ENCODE measurements around the gene TMPRSS9. TPM values are rescaled to one million over a fixed set of nuclear protein-coding genes. Genes with fewer than 3 reads are reported as not detected.

TMPRSS9 gene
- total and polyA plus RNA-seq, 3 donors from 2014 or later, result 3.5 to 9.8 (median 8.4) TPM

DNA sequence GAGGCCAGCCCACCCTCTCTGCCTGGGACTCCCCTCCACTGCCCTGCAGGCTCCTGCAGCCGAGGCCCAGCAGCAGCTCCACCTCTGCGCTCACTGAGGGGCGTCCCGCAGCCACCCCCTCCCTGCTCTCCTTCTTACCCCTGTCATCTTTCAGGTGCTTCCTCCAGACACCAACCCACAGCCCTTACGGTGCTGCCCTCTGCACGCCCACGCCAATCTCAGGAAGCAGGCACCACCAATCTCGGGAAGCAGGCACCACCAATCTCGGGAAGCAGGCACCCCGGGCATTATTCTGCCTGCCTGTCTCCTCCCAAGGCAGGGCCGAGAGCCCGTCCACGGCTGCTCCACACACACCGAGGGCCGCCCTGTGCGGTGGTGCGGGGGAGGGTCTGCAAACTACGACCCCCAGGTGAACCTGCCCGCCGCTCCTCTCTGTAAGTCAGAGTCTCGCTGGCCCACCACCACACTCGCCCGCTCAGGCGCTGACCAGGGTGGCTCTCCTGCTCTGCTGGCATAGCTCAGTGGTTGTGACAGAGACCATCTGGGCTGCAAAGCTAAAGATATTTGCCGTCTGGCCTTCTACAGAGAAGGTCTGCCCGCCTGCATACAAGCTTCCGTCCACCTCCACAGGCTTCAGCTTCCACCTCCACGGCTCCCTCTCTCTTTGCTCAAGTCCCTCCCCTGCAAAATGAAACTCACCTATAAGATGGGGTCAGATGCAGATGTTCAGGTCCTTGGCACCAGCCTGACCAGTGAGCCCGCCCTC lies 34.6 kb upstream of the TMPRSS9 start:
- Histone ChIP-seq H3K9me3 (no peaks in the 10 kb centered on the region), H3K27ac (no peak overlapping the region), H3K36me3 (ENCODE audit: low read depth, missing control alignments) (no peaks in the 10 kb centered on the region), H3K27me3 (no peaks in the 10 kb centered on the region), H3K4me3 (no peak overlapping the region), H3K4me1 (peaks cover 13% of the 10 kb centered on the region)
- WGBS, 2 donors, result 81 to 85% methylated on average over 29 of the region's 29 CpGs
- no peak for DNase-seq
- TF ChIP-seq CTCF (IDR thresholded peaks at IDR 0.05) (no peak), POLR2A (IDR thresholded peaks at IDR 0.05) (no peak)
- intact Hi-C loops (cut with DNase I; ENCODE audit: low total_unique reads), result no loop called here

DNA sequence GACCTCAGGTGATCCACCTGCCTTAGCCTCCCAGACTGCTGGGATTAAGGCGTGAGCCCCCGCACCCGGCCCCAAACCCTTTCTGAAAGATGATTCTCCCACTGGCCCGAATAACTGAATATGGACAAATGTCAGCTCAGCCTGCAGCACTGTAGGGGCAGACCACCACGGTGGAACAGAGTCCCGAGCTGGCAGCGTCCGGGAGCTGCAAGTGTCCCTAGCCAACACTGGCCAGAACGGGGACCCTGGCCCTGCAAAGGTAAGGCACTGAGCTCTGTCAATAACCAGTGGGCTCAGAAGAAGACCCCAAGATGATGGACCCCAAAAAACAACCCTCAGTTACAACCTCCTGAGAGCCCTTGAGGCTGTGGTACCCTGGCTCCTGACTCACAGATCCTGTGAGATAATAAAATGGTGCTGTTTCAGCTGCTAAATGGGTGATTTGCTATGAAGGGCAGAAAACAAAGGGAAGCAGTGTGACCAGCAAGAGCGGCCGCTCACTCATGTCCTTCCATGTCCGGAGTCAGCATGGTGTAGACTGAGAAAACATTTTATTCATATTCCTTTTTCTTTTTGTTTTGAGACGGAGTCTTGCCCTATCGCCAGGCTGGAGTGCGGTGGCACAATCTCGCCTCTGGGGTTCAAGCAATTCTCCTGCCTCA lies 33.2 kb upstream of the TMPRSS9 start:
- TF ChIP-seq POLR2A (IDR thresholded peaks at IDR 0.05) (no peak), CTCF (IDR thresholded peaks at IDR 0.05) (no peak)
- DNase-seq, result no peak
- no peaks in the 10 kb centered on the region for H3K36me3 ChIP-seq (ENCODE audit: low read depth, missing control alignments)
- H3K4me3 ChIP-seq, result no peak overlapping the region
- no peak overlapping the region for H3K27ac ChIP-seq
- 86 to 88% methylated on average over 16 of the region's 16 CpGs for WGBS, 2 donors
- no peaks in the 10 kb centered on the region for H3K27me3 ChIP-seq
- intact Hi-C loops (cut with DNase I; ENCODE audit: low total_unique reads), result no loop called here
- no peaks in the 10 kb centered on the region for H3K9me3 ChIP-seq
- H3K4me1 ChIP-seq, result peaks cover 13% of the 10 kb centered on the region

DNA sequence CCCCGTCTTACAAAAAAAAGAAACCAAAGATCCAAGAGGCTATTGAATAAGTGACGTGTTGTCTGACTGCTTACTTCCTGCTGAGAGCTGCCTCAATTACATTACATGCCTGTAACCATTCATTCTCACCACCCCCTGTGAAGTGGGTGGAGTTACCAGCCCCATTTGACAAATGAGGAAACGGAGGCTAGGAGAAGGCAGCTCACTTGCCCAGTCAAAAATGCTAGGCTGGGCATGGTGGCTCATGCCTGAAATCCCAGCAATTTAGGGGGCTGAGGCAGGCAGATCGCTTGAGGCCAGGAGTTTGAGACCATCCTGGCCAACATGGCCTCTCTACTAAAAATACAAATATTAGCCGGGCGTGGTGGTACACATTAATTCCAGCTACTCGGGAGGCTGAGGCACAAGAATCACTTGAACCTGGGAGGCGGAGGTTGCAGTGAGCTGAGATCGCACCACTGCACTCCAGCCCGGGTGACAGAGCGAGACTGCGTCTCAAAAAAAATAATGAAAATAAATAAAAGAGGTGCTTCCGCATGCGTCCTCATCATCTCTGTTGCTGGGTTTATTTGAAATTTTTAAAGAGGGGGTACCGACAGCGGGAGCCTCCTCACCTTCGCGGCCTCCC lies 32.2 kb upstream of the TMPRSS9 start:
- H3K9me3 ChIP-seq, result no peaks in the 10 kb centered on the region

GRCh38 chr19:2328401-2329148 lies 31.5 kb upstream of the TMPRSS9 start, which contains the start of the genes LSM7 and SPPL2B:
TSS of gene LSM7 (minus strand) at chr19:2328586. CDS start at chr19:2328566, 20 bp downstream.
TSS of gene SPPL2B (plus strand) at chr19:2328684. CDS start at chr19:2328710, 26 bp downstream.
- Histone ChIP-seq H3K27me3 (no peaks in the 10 kb centered on the region), H3K36me3 (ENCODE audit: low read depth, missing control alignments) (no peaks in the 10 kb centered on the region), H3K9me3 (no peaks in the 10 kb centered on the region), H3K4me3 (peak within 1 kb of the TSS; percentile 90 to 98), H3K27ac (peak within 1 kb of the TSS; percentile 59 to 64), H3K4me1 (peaks cover 13% of the 10 kb centered on the region)
- intact Hi-C loops (cut with DNase I; ENCODE audit: low total_unique reads), result no loop called here
- TF ChIP-seq CTCF (IDR thresholded peaks at IDR 0.05) (peak in 1 of 3 experiments; percentile 8), POLR2A (IDR thresholded peaks at IDR 0.05) (no peak)
- WGBS, 2 donors, result 0% methylated on average over 45 to 63 of the region's 89 CpGs
- peak; percentile 92 for DNase-seq

More for the DNA sequence above, 32.2 kb upstream of the TMPRSS9 start:
- intact Hi-C loops (cut with DNase I; ENCODE audit: low total_unique reads), result no loop called here
- Histone ChIP-seq H3K4me1 (peaks cover 13% of the 10 kb centered on the region), H3K4me3 (peak overlapping the region; percentile 90 to 98), H3K36me3 (ENCODE audit: low read depth, missing control alignments) (no peaks in the 10 kb centered on the region), H3K27ac (peak overlapping the region in 1 of 2 donors; percentile 64), H3K27me3 (no peaks in the 10 kb centered on the region)
- WGBS, 2 donors, result 2% methylated on average over 18 of the region's 18 CpGs
- TF ChIP-seq CTCF (IDR thresholded peaks at IDR 0.05) (no peak), POLR2A (IDR thresholded peaks at IDR 0.05) (no peak)
- peak; percentile 38 for DNase-seq
